NCI-H524 treated with DMSO at 0.1 percent for 48 hours (cell line): ENCODE measurements around the gene VSIG1.
A peak's percentile ranks its signal among the peaks of the same experiment; 100 is the strongest.

Source experiments
- DNase-seq: peaks from one replicate; lab custom pipeline; 2025; lab: John Stamatoyannopoulos, UW

The VSIG1 gene

GRCh38 chrX:108064613-108065012 lies 19.7 kb downstream of the VSIG1 start:
- no peak for DNase-seq

- no peak for DNase-seq
These were observed 23.3 kb downstream of the VSIG1 start for GRCh38 chrX:108068121-108068520.

GRCh38 chrX:108070891-108071290 lies 26.0 kb downstream of the VSIG1 start:
- no peak for DNase-seq

DNA sequence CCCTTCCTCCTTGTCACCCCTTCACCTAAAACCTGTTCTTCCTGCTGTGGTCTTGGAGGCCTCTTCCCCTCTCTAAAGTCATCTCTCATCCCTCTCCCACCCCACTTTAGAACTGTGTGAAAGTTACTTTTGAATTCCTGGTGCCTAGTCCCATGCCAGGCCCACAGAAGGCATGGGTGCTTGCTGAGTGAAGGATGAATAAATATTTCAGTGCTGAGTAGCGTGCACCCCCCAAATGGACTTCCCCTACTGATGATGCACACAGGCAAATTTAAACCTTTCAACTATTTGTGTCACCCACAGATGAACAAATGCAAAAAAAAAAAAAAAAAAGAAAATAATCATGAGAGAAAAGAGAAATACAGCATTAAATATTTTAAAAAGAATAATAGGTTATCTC lies 26.7 kb downstream of the VSIG1 start:
- no peak for DNase-seq

- DNase-seq, result no peak
These were observed 27.9 kb downstream of the VSIG1 start for GRCh38 chrX:108072746-108073145.

- DNase-seq, result no peak
These were observed 36.2 kb downstream of the VSIG1 start for GRCh38 chrX:108081110-108081509.

DNA sequence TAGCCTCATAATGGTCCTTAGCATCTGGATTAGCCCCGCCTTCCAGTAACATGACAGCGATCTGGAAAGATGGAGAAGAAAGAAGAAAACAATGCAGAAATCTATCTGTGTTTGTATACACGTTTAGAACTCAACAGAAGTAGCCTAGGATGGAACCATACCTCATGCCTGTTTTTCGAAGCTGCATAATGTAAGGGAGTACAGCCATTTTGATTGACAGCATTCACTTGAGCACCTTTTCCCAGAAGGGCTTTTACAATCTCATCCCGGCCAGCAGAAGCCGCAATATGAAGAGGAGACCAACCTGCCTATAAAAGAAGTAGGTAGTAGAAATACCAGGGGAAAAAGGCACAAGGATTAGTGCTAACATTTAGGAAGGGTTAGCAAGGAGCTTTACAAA lies 42.9 kb downstream of the VSIG1 start:
- no peak for DNase-seq

- DNase-seq, result no peak
These were observed 43.6 kb downstream of the VSIG1 start for GRCh38 chrX:108088511-108088910.

DNA sequence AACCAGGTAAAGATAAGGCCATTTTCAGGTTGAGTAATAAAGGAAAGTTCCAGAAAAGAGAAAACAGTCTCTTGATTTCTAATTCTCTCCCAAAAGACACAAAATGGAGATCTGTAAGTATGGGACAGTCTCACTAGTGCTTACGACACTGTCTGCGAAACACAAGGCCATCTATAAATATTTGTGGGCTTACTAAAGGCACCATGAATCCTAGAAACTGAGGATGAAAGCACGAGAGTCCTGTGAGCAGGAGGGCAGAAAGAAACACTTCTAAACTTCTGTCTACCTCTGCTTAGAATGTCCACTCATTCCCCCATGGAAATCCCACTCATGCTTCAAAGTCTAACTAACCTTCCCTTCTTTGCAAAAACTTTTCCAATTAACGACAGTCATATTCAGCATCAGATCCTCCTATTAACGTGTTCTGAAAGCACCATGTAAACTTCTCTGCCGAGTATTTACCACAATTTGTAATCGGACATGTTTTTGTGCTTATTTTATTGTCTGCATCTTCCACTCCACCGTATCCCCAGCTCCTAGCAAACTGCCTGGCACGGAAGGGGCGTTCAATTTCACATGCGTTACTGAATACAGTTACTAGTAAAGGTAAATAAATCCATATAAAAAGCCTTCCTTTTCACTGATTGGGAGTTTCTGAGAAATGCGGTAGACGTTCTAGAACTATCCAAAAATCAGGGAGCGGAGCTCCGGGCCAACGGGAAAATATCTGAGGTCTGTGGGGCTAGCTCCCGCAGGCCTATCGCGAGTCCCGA lies 45.8 kb downstream of the VSIG1 start:
- no peak for DNase-seq

DNA sequence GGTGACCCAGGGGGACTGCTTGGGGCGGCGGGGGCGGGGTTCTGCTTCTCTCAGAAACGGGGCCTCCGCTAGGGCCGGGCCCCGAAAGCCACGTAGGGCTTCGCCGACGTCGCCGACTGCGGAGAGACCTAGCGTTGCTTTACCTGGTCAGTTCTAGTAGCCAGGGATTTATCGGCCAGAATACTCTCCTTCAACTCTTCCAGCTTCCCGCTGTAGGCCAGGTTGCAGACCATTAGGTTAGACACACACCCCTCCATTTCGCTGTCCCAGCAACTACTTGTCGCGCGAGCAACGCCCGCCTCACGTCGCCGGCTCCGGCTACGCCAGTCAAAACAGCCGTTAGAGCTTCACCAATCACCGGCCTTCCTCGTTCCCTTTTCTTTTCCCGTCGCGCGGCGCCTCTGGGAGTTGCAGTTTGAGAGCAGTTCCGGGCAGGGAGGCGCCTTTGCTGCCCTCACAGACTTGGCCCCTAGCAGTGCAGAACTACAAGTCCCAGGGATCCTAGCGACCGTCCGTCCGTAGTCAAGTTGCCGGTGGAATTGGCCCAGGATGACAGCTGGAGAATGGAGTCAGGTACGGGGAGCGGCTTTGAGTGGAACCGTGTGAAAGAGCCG lies 46.5 kb downstream of the VSIG1 start, which contains the start of the genes ATG4A and PSMD10:
ATG4A (plus strand) TSS at position 515 of the 614 bp plus-strand sequence; CDS start at position 564, 49 bp downstream.
PSMD10 (minus strand) TSS at position 279 of the 614 bp plus-strand sequence; CDS start at position 257, 22 bp downstream.
- DNase-seq, result peak; percentile 96

- DNase-seq, result no peak
These were observed 47.0 kb downstream of the VSIG1 start for GRCh38 chrX:108091878-108092291.

DNA sequence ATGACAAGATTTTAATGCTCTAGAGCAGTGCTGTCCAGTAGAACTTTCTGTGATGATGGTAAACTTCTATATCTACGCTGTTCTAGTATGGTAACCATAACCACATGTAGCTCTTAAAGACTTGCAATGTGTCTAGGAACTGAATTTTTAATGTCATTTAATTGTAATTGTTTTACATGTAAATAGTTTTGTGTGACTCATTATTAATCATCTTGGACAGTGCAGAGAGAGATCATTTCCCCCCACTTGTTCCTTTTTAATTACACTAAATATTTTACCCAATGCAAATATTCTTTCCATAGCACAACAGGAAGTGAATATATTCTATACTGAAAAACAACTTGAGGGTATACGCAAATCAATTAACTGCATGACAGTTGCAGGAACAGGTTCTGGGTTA lies 52.5 kb downstream of the VSIG1 start:
- DNase-seq, result no peak

DNA sequence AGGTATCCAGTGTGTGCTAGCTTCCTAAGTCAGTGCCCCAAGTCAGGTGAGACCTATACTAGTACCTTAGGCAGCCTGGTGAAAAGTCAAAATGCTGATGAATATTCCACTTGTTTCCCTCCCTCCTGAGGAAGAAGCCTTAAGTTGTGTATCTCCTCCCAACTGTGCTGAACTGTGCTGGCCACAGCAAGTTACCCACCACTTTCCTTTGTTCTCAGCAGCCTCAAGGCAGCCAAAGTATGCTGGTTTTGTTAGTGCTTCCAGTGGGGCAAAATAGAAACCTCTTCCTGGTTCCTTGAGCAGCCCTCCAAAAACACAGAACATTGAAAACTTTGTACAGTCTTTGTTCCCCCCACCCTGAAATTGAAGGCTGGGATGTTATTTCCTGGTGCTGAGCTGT lies 60.6 kb downstream of the VSIG1 start:
- DNase-seq, result no peak

DNA sequence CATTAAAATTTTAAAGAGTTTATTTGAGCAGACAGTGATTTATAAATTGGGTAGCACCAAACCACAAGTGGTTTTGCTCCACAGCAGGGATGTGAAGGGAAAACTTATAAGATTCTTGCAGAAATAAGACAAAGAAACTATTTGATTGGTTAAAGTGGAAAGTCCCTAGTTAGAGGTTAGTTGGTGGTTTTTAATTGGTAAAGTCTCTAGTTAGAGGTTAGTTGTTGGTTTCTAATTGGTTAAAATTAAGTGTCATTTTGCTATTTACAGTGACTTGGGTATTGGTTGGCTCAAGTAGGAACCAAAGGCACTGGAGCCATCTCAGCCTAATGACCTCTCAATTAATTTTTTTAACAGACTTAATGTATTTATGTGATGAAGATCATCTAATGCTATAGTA lies 69.7 kb downstream of the VSIG1 start:
- DNase-seq, result no peak

DNA sequence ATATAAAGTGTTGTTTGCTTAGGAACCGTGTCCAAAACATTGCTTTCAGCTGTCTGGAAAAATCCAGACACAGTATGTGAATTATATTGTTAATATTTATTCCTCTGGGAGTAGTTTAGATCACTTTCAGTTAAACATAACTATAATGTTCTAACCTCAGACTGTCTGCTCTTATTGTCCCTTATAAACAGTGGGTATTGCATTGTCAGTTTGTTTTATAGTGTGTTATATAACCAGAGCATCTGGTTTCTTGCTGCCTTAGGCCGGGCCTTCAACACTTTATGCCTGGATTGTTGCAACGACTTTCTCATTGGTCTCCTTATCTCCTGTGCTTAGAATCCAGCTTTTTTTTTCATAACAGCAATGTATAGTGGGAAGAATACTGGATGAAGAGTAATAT lies 73.1 kb downstream of the VSIG1 start:
- DNase-seq, result no peak

- DNase-seq, result no peak
These were observed 76.4 kb downstream of the VSIG1 start for GRCh38 chrX:108121291-108121690.

GRCh38 chrX:108122748-108123147 lies 77.9 kb downstream of the VSIG1 start:
- DNase-seq, result no peak

GRCh38 chrX:108123591-108124366 lies 78.9 kb downstream of the VSIG1 start:
- DNase-seq, result no peak

GRCh38 chrX:108126661-108127060 lies 81.8 kb downstream of the VSIG1 start:
- no peak for DNase-seq

GRCh38 chrX:108127152-108127551 lies 82.3 kb downstream of the VSIG1 start:
- DNase-seq, result no peak
